H1 (cell line): ENCODE data around the gene GALNT2. TPM values are rescaled to one million over a fixed set of nuclear protein-coding genes. Genes with fewer than 3 reads are reported as not detected.

Experiments
- CTCF ChIA-PET: fragments of 300-600 bp; sonication (Branson Sonifier 250); formaldehyde crosslinking; loops from one replicate; lab custom pipeline; 2021; ENCODE audit not compliant: partially characterized antibody; lab: Charles Lee
- POLR2A ChIA-PET: fragments of 300-600 bp; sonication (Branson Sonifier 250); formaldehyde crosslinking; loops from one replicate; lab custom pipeline; 2021; ENCODE audit warnings: inconsistent platforms; ENCODE audit not compliant: partially characterized antibody; lab: Charles Lee
- DNase-seq, 2 experiments: peaks; one replicate each; pipeline versions ENCODE4 v3.0.0 to v3.0.0-alpha.2; 2010 to 2022; ENCODE audit warnings: low spot score in 2 of 2, low read depth in 1 of 2, mixed read lengths in 1 of 2
- FAIRE-seq: peaks from 2 replicates; lab custom pipeline; 2011; peaks lifted over from hg19 to GRCh38; lab: Jason Lieb, UNC
- H2AFZ ChIP-seq: 2 replicates; pipeline ENCODE4 v1.8.1; 2012; ENCODE audit warnings: low read length, inconsistent platforms
- H2AK5ac ChIP-seq: 2 replicates; pipeline ENCODE4 v1.6.1; 2013; ENCODE audit warnings: low read depth, low read length
- H2BK120ac ChIP-seq: replicated peaks from 2 replicates; pipeline ENCODE3; 2013; ENCODE audit warnings: low read depth, low read length, inconsistent platforms
- H2BK12ac ChIP-seq: 2 replicates; pipeline ENCODE4 v1.6.1; 2013; ENCODE audit warnings: low read depth, low read length
- H2BK15ac ChIP-seq: 2 replicates; pipeline ENCODE4 v1.6.1; 2013; ENCODE audit warnings: low read length
- H2BK20ac ChIP-seq: 2 replicates; pipeline ENCODE4 v1.6.1; 2013; ENCODE audit warnings: low read length
- H2BK5ac ChIP-seq: 2 replicates; pipeline ENCODE4 v1.6.1; 2013; ENCODE audit warnings: low read depth, low read length
- H3K14ac ChIP-seq: 2 replicates; pipeline ENCODE4 v1.6.1; 2013; ENCODE audit warnings: inconsistent platforms; ENCODE audit not compliant: insufficient read length
- H3K18ac ChIP-seq: 2 replicates; pipeline ENCODE4 v1.6.1; 2013; ENCODE audit warnings: low read length; ENCODE audit errors: extremely low read depth
- H3K23ac ChIP-seq: 2 replicates; pipeline ENCODE4 v1.6.1; 2013; ENCODE audit warnings: inconsistent platforms; ENCODE audit not compliant: insufficient read length
- H3K23me2 ChIP-seq: 2 replicates; pipeline ENCODE4 v1.6.1; 2013; ENCODE audit warnings: low read depth, low read length
- H3K27ac ChIP-seq: 2 replicates; pipeline ENCODE4 v1.6.1; 2011; ENCODE audit warnings: low read depth, low read length, inconsistent platforms
- H3K27me3 ChIP-seq, 4 experiments: replicated peaks in 1 of 4; 1 replicate in 1 of 4; 2 replicates in 3 of 4; pipeline versions ENCODE4 v1.6.1 to v1.8.1; 2011 to 2013; ENCODE audit warnings: low read length in 3 of 4, mild to moderate bottlenecking in 3 of 4, inconsistent platforms in 2 of 4, mixed read lengths in 2 of 4, moderate library complexity in 1 of 4; ENCODE audit not compliant: control insufficient read depth in 3 of 4, insufficient read depth in 3 of 4; ENCODE audit errors: extremely low read depth in 1 of 4
- H3K36me3 ChIP-seq, 4 experiments: 2 replicates each; pipeline versions ENCODE4 v1.6.1 to v1.8.1; 2011 to 2013; ENCODE audit warnings: mild to moderate bottlenecking in 4 of 4, low read length in 3 of 4, moderate library complexity in 2 of 4, control low read depth in 1 of 4, inconsistent platforms in 1 of 4; ENCODE audit not compliant: insufficient read depth in 4 of 4, control insufficient read depth in 2 of 4
- H3K4ac ChIP-seq: replicated peaks from 2 replicates; pipeline ENCODE3; 2013; ENCODE audit warnings: low read length, low read depth, mixed read lengths, inconsistent platforms; ENCODE audit not compliant: insufficient read length
- H3K4me1 ChIP-seq, 4 experiments: replicated peaks in 1 of 4; 1 replicate in 1 of 4; 2 replicates in 3 of 4; pipeline versions ENCODE4 v1.6.1 to v1.8.1; 2011 to 2013; ENCODE audit warnings: low read length in 3 of 4, inconsistent platforms in 2 of 4, mixed read lengths in 1 of 4; ENCODE audit not compliant: insufficient read depth in 4 of 4, control insufficient read depth in 3 of 4
- H3K4me2 ChIP-seq, 2 experiments: 2 replicates each; pipeline versions ENCODE4 v1.6.1 to v1.8.1; 2011 to 2013; ENCODE audit warnings: low read depth in 2 of 2, low read length in 2 of 2, control low read depth in 1 of 2, inconsistent platforms in 1 of 2, mild to moderate bottlenecking in 1 of 2; ENCODE audit not compliant: insufficient read depth in 1 of 2
- H3K4me3 ChIP-seq, 4 experiments: fragments of 200-600, 300-600 bp in 1 of 4; sonication (generic), shearing (Covaris generic), sonication (Bioruptor Twin) in 1 of 4; 2 replicates each; pipeline versions ENCODE4 v1.5.1 to v1.8.1; 2011 to 2016; ENCODE audit warnings: low read length in 4 of 4, low read depth in 3 of 4, control low read depth in 2 of 4, inconsistent platforms in 2 of 4, mild to moderate bottlenecking in 2 of 4, mixed read lengths in 1 of 4, moderate library complexity in 1 of 4; ENCODE audit not compliant: insufficient read depth in 2 of 4; ENCODE audit errors: extremely low read depth in 1 of 4
- H3K56ac ChIP-seq: replicated peaks from 2 replicates; pipeline ENCODE3; 2013; ENCODE audit warnings: low read depth, mild to moderate bottlenecking, mixed read lengths, low read length, inconsistent platforms; ENCODE audit not compliant: insufficient read length
- H3K79me1 ChIP-seq: 2 replicates; pipeline ENCODE4 v1.6.1; 2013; ENCODE audit warnings: low read depth, low read length, control low read depth
- H3K79me2 ChIP-seq, 2 experiments: 2 replicates each; pipeline versions ENCODE4 v1.6.1 to v1.8.1; 2012 to 2013; ENCODE audit warnings: low read length in 2 of 2, mild to moderate bottlenecking in 2 of 2, inconsistent platforms in 1 of 2; ENCODE audit not compliant: insufficient read depth in 2 of 2, control insufficient read depth in 1 of 2
- H3K9ac ChIP-seq, 4 experiments: replicated peaks in 1 of 4; 1 replicate in 1 of 4; 2 replicates in 3 of 4; pipeline versions ENCODE4 v1.6.1 to v1.8.1; 2011 to 2013; ENCODE audit warnings: low read depth in 3 of 4, low read length in 3 of 4, control low read depth in 2 of 4, mild to moderate bottlenecking in 2 of 4, moderate library complexity in 2 of 4, inconsistent platforms in 1 of 4; ENCODE audit errors: extremely low read depth in 1 of 4
- H3K9me3 ChIP-seq, 2 experiments: 2 replicates each; pipeline versions ENCODE4 v1.6.1 to v1.8.1; 2012 to 2013; ENCODE audit warnings: mild to moderate bottlenecking in 2 of 2, moderate library complexity in 2 of 2, control low read depth in 1 of 2, inconsistent platforms in 1 of 2, low read depth in 1 of 2, low read length in 1 of 2, mixed read lengths in 1 of 2; ENCODE audit not compliant: insufficient read depth in 2 of 2
- H4K20me1 ChIP-seq, 2 experiments: replicated peaks in 1 of 2; 2 replicates each; pipeline versions ENCODE3 to v1.8.1; 2011 to 2013; ENCODE audit warnings: inconsistent platforms in 2 of 2, low read length in 2 of 2, mild to moderate bottlenecking in 1 of 2; ENCODE audit not compliant: insufficient read depth in 2 of 2, control insufficient read depth in 1 of 2
- H4K5ac ChIP-seq: 2 replicates; pipeline ENCODE4 v1.6.1; 2013; ENCODE audit warnings: low read length, low read depth, mixed read lengths, inconsistent platforms; ENCODE audit not compliant: insufficient read length
- H4K8ac ChIP-seq: 2 replicates; pipeline ENCODE4 v1.8.0; 2013; ENCODE audit warnings: mild to moderate bottlenecking, moderate library complexity, low read length, inconsistent platforms; ENCODE audit not compliant: insufficient read depth; ENCODE audit errors: extremely low read depth
- H4K91ac ChIP-seq: replicated peaks from 2 replicates; pipeline ENCODE3; 2013; ENCODE audit warnings: low read length, mixed read lengths, inconsistent platforms; ENCODE audit not compliant: insufficient read length
- RAD21 ChIP-seq, 2 experiments: IDR thresholded peaks in 1 of 2; conservative IDR thresholded peaks in 1 of 2; 2 replicates each; pipeline ENCODE4 v1.6.1; 2011; ENCODE audit warnings: low read depth in 2 of 2, low read length in 2 of 2, improper control_type of control experiment in 1 of 2, inconsistent platforms in 1 of 2, mild to moderate bottlenecking in 1 of 2, moderate library complexity in 1 of 2
- RNF2 ChIP-seq: fragments of 200-900, 300-1000 bp; sonication (generic); IDR thresholded peaks from 2 replicates; pipeline ENCODE4 v1.7.1; 2016; ENCODE audit warnings: borderline replicate concordance, low read depth, mild to moderate bottlenecking, antibody characterized with exemption, low read length; ENCODE audit not compliant: poor library complexity, severe bottlenecking; ENCODE audit errors: missing control alignments
- TAF1 ChIP-seq: IDR thresholded peaks from 2 replicates; pipeline ENCODE4 v1.6.1; 2011; ENCODE audit warnings: mild to moderate bottlenecking, low read depth, low read length
- WGBS, 2 experiments: shearing (Covaris generic) in 1 of 2; methylation state at CpG; one replicate each; pipeline versions ENCODE4 v1.1.6 to v1.1.7; 2013 to 2015; ENCODE audit warnings: low lambda C conversion rate in 2 of 2, mixed read lengths in 2 of 2, inconsistent platforms in 1 of 2, low coverage in 1 of 2, missing lambda C conversion rate in 1 of 2; ENCODE audit not compliant: insufficient replicate concordance in 2 of 2, insufficient coverage in 1 of 2, insufficient read length in 1 of 2; ENCODE audit errors: extremely low coverage in 1 of 2, missing lambda C conversion rate in 1 of 2; 5-methylcytosine and 5-hydroxymethylcytosine counted together
- polyA plus RNA-seq, 7 experiments: library from polyadenylated mRNA; depleted of rRNA in 3 of 7; stranded (reverse) in 5 of 7; unstranded in 2 of 7; fragments of >200 nt in 5 of 7; fragments of 200-250 nt in 2 of 7; gene quantifications; 1 replicate in 5 of 7; 2 replicates in 1 of 7; 4 replicates in 1 of 7; pipeline versions ENCODE4 v1.2.1 to v1.2.3, GENCODE V29; 2011 to 2013; ENCODE audit warnings: missing spikeins in 2 of 7, mixed read lengths in 2 of 7
- total RNA-seq: library from RNA; stranded (reverse); fragmentation: NEBNext Ultra II Directional; extraction: Animal tissue kit (Norgen Biotek cat#: 25700); gene quantifications from 2 replicates; pipeline ENCODE4 v1.2.1, GENCODE V29; 2021
- TF ChIP-seq, protein P1 (sequence below), 3 experiments: IDR thresholded peaks; 1 replicate in 2 of 3; 2 replicates in 1 of 3; pipeline versions ENCODE4 v1.5.1 to v1.6.1; 2011; ENCODE audit warnings: low read length in 3 of 3, mild to moderate bottlenecking in 3 of 3, inconsistent platforms in 2 of 3, low read depth in 1 of 3, moderate library complexity in 1 of 3; ENCODE audit not compliant: insufficient read depth in 1 of 3; ENCODE audit errors: control extremely low read depth in 1 of 3

Gene GALNT2
- total and polyA plus RNA-seq, 2 of the 8 experiments (the other 6 are each of a cell fraction or from before 2014, with no cell fraction given) = 34.5 to 75.3 TPM

DNA sequence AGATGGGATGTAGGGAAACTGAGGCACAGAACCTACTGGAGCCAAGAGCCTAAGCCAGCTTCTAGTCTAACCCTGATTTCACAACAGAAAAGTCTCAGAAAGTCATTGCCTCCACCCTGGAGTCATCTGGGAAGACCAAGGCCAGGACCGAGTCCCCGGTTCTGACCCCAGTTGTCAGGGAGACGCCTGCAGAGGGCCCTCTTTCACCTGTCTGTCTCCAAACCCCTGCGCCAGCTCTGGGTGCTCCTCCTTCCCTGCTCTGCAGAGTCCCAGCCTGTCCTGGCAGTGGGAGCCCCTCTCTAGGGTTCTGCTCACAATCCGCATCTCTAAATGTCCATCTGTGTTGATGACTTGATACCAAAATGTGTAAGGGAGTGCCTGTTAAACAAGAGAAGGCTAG is 209.4 kb downstream of the GALNT2 start:
- Histone ChIP-seq H4K91ac (no peak overlapping the region), H3K9ac (no peak overlapping the region), H4K8ac (no peak overlapping the region), H2AFZ (no peak overlapping the region), H3K14ac (no peak overlapping the region), H3K23me2 (no peaks in the 10 kb centered on the region), H2BK15ac (no peak overlapping the region), H4K20me1 (peaks cover 0 to 3% of the 10 kb centered on the region in 2 experiments), H3K56ac (no peak overlapping the region), H3K27me3 (no peaks in the 10 kb centered on the region), H3K4me1 (peaks cover 9 to 20% (median 11%) of the 10 kb centered on the region in 4 experiments), H2BK5ac (no peak overlapping the region), H3K79me1 (no peaks in the 10 kb centered on the region; the same call in 1 of the 2 replicates), H3K27ac (no peak overlapping the region), H3K4ac (no peak overlapping the region), H2BK120ac (no peak overlapping the region), H3K23ac (no peak overlapping the region), H2BK20ac (no peak overlapping the region), H2BK12ac (no peak overlapping the region), H3K4me3 (no peak overlapping the region), H3K9me3 (no peaks in the 10 kb centered on the region), H3K79me2 (no peaks in the 10 kb centered on the region), H3K36me3 (peaks cover 0 to 19% (median 1%) of the 10 kb centered on the region in 4 experiments; a peak in 3 of 8 replicates), H3K18ac (no peak overlapping the region), H2AK5ac (no peak overlapping the region), H4K5ac (no peak overlapping the region), H3K4me2 (peak overlapping the region in 1 of 2 experiments; percentile 39; a peak in 2 of 4 replicates)
- DNase-seq (peak in 1 of 2 experiments; percentile 62), FAIRE-seq (no peak)
- ChIA-PET POLR2A (no interaction called here), CTCF (interaction anchor here (0.9 to 2.1 kb wide), 4 partner anchors 12 to 29 kb away, joined by 3 to 10 read pairs (median 4); no protein-coding TSS in a partner anchor)
- TF ChIP-seq RNF2 (no peak), TAF1 (no peak), RAD21 (IDR thresholded peaks at IDR 0.05 in 1 of 2, conservative IDR thresholded peaks at IDR 0.05 in 1 of 2; ENCODE audit: low read depth in 2 of 2, low read length in 2 of 2) (peak; percentile 9 to 47; a peak in 3 of 4 replicates)
- TF ChIP-seq, protein P1, sequence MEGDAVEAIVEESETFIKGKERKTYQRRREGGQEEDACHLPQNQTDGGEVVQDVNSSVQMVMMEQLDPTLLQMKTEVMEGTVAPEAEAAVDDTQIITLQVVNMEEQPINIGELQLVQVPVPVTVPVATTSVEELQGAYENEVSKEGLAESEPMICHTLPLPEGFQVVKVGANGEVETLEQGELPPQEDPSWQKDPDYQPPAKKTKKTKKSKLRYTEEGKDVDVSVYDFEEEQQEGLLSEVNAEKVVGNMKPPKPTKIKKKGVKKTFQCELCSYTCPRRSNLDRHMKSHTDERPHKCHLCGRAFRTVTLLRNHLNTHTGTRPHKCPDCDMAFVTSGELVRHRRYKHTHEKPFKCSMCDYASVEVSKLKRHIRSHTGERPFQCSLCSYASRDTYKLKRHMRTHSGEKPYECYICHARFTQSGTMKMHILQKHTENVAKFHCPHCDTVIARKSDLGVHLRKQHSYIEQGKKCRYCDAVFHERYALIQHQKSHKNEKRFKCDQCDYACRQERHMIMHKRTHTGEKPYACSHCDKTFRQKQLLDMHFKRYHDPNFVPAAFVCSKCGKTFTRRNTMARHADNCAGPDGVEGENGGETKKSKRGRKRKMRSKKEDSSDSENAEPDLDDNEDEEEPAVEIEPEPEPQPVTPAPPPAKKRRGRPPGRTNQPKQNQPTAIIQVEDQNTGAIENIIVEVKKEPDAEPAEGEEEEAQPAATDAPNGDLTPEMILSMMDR (IDR thresholded peaks at IDR 0.05; ENCODE audit: control extremely low read depth in 1 of 3, insufficient read depth in 1 of 3, low read depth in 1 of 3, low read length in 3 of 3) = peak in 2 of 3 experiments; percentile 22 to 43; a peak in 2 of 4 replicates
- WGBS, 2 experiments = 86% methylated on average over 5 of the region's 5 CpGs; no CpG with 5 or more reads in 1 of the 2 experiments
